ENCODE results near the gene ZCCHC14. TPM values are rescaled to one million over a fixed set of nuclear protein-coding genes. Genes with fewer than 3 reads are reported as not detected.

Gene ZCCHC14
- polyA plus RNA-seq, 2 of the 4 experiments (the other 2 are of a cell fraction) = 3.8 to 7.3 TPM

DNA sequence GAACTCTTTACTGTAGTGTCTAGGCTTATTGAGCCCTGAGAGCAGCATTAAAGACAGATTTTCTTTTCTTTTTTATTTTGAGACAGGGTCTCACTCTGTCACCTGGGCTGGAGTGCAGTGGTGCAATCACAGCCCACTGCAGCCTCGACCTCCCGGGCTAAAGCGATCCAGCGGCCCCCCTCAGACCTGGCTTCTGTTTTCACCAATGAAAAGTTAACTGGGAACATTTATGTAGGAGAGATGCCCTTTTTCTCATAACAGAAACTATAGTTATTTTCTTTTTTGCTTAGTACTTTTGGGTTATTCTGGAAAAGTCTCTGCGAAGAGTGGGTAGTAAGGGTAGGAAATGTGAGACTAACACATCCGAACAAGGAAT, 99.2 kb downstream of the ZCCHC14 start (continued):
- TF ChIP-seq BCL3 (IDR thresholded peaks at IDR 0.05) = no peak

DNA sequence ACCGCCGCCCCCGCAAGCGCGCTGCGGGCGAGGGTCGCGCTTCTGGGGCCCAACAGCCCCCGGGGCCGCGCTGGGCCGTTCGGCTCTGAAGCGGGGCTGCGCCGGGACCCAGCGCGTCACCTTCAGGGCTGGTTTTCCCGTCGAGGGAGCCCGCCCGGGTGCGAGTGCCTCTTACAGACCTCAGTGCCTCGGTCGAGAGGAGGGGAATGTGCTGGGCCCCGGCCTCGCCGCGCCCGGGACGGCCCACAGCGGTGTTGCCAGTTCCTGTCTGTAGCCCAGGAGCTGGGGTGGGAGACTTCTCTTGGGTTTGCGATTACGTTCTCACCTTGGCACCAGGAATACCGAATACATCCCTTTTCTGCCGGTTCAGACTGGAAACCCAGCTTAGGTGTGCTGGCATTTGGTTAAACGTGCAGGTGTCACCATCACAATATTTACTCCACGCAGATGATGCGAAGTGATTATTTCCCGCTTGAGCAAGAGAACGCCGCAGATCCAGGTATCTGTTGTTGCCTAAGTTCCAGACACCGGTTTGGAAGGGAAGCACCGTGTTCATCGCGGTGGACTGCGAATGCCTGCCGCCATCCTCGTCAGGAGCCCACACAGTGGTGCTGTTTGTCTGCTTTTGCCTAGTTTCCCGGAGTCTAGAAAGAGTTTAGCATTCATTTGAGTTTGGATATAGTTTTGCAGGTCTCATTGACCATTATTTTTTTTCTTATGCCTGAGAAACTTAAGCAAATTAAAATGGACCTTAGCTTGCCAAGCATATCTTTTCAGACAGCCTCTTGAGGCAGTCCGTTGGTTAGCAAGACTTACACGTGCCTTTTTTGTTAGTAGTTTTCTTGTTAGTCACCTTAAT, 99.8 kb downstream of the ZCCHC14 start:
- POLR2A ChIA-PET = interaction anchor here (0.9 to 2.7 kb wide), 2 partner anchors 9 to 243 kb away, joined by 3 to 20 read pairs; partner anchors contain the start of gene FBXO31
- Histone ChIP-seq H3K4me1 (peaks cover 42% of the 10 kb centered on the region), H3K4me2 (peak overlapping the region; percentile 94), H3K4me3 (peak overlapping the region; percentile 88), H3K27ac (peak overlapping the region; percentile 86 to 99), H3K9me3 (no peaks in the 10 kb centered on the region)
- peak in 1 of 2 experiments; percentile 14; a peak in 3 of 6 replicates for ATAC-seq
- WGBS (ENCODE audit: missing lambda C conversion rate) = 18% methylated on average over 33 of the region's 53 CpGs
- peak; percentile 41 to 46 for DNase-seq (ENCODE audit: low read depth in 1 of 2, low spot score in 1 of 2)
- CTCF ChIA-PET = interaction anchor here (1.2 to 4.7 kb wide), 5 partner anchors 18 to 244 kb away, joined by 3 to 33 read pairs (median 6); no protein-coding TSS in a partner anchor
- no peak for TF ChIP-seq CHD4 (IDR thresholded peaks at IDR 0.05; ENCODE audit: borderline replicate concordance)
- peak; percentile 22 to 43; a peak in 3 of 5 replicates for TF ChIP-seq RAD21 (conservative IDR thresholded peaks at IDR 0.05 in 1 of 2, IDR thresholded peaks at IDR 0.05 in 1 of 2)
- no peak for TF ChIP-seq GATA3 (IDR thresholded peaks at IDR 0.05; ENCODE audit: borderline replicate concordance)
- FAIRE-seq = no peak

DNA sequence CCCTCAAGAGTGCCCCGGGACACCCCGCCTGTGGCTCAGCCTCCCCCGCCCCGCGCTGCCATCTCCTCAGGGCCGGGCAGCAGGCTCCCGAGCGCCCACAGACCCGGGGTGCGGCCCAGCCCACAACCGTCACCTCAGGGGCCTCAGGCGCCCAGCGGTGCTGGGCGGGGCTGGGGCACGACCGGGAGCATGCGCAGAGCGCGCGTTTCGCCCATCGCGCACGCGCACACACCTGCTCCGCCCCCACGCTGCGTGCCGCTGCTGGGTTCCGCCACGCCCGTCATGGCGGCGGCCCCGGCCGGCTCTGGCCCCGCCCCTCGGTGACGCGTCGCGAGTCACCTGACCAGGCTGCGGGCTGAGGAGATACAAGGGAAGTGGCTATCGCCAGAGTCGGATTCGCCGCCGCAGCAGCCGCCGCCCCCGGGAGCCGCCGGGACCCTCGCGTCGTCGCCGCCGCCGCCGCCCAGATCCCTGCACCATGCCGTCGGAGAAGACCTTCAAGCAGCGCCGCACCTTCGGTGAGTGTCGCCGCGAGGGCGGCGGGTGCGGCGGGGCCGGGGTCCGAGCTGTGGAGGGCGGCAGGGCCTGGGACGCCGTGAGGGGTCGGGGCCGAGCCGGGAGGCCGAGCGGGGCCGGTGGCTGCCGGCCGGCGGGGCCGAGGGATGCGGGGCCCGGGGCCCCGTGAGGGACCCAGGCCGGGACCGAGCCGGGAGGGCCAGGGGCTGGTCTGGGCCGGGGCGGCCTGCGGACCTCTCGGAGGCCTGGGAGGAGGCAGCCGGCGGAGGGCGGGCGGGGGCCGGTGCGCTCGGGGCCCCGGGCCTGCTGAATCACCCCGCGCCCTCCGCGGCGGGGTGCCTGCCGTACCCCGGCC, 100.6 kb downstream of the ZCCHC14 start, which contains the start of gene MAP1LC3B:
MAP1LC3B (plus strand) TSS at position 387 of the 871 bp plus-strand sequence; CDS start at position 479, 92 bp downstream.
- Histone ChIP-seq H3K27ac (peak within 1 kb of the TSS; percentile 98 to 99), H3K9me3 (no peaks in the 10 kb centered on the region), H3K4me3 (peak within 1 kb of the TSS; percentile 88), H3K4me1 (peaks cover 50% of the 10 kb centered on the region), H3K4me2 (peak within 1 kb of the TSS; percentile 94)
- ChIA-PET POLR2A (interaction anchor here (0.9 to 2.7 kb wide), 2 partner anchors 8 to 244 kb away, joined by 3 to 20 read pairs; partner anchors contain the start of gene FBXO31), CTCF (interaction anchor here (1.3 to 4.7 kb wide), 2 partner anchors 243 to 245 kb away, joined by 4 to 33 read pairs; no protein-coding TSS in a partner anchor)
- ATAC-seq (peak; percentile 62 to 80), FAIRE-seq (no peak), DNase-seq (ENCODE audit: low read depth in 1 of 2, low spot score in 1 of 2) (peak; percentile 95 to 97)
- TF ChIP-seq TP53 (CRISPR knock-in tag; IDR thresholded peaks at IDR 0.05) = peak; percentile 31; the same call in 1 of the 2 replicates
- no peak for TF ChIP-seq CBX8 (IDR thresholded peaks at IDR 0.05)
- no peak for TF ChIP-seq CHD4 (IDR thresholded peaks at IDR 0.05; ENCODE audit: borderline replicate concordance)
- TF ChIP-seq ESRRA (IDR thresholded peaks at IDR 0.05; ENCODE audit: borderline replicate concordance, low read length) = no peak
- TF ChIP-seq SMC3 (IDR thresholded peaks at IDR 0.05) = 0 out of 3 replicates have a peak, but pooled peaks have one; percentile 3
- TF ChIP-seq EHF (CRISPR knock-in tag; IDR thresholded peaks at IDR 0.05) = peak; percentile 22; the same call in 1 of the 2 replicates
- TF ChIP-seq USF2 (IDR thresholded peaks at IDR 0.05) = peak; percentile 81
- peak; percentile 20; the same call in 1 of the 2 replicates for TF ChIP-seq BHLHE40 (IDR thresholded peaks at IDR 0.05; ENCODE audit: low read depth, low read length)
- peak; percentile 27; the same call in 1 of the 2 replicates for TF ChIP-seq REST (IDR thresholded peaks at IDR 0.05)
- TF ChIP-seq JUN (IDR thresholded peaks at IDR 0.05) = peak; percentile 76 to 93; a peak in 4 of 5 replicates
- peak; percentile 89 for TF ChIP-seq BCL3 (IDR thresholded peaks at IDR 0.05)
- TF ChIP-seq, protein P1, sequence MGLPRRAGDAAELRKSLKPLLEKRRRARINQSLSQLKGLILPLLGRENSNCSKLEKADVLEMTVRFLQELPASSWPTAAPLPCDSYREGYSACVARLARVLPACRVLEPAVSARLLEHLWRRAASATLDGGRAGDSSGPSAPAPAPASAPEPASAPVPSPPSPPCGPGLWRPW (IDR thresholded peaks at IDR 0.05) = no peak
- TF ChIP-seq RFX5 (IDR thresholded peaks at IDR 0.05) = no peak
- peak; percentile 78; the same call in 1 of the 2 replicates for TF ChIP-seq PHF8 (IDR thresholded peaks at IDR 0.05; ENCODE audit: borderline replicate concordance, low read depth)
- no peak for TF ChIP-seq RNF2 (IDR thresholded peaks at IDR 0.05; ENCODE audit: borderline replicate concordance, low read depth)
- no peak for TF ChIP-seq FOSL2 (IDR thresholded peaks at IDR 0.05)
- peak; percentile 65; the same call in 1 of the 2 replicates for TF ChIP-seq FOSL2 (CRISPR knock-in tag; IDR thresholded peaks at IDR 0.05)
- TF ChIP-seq POLR2A (IDR thresholded peaks at IDR 0.05; ENCODE audit: low read length) = peak; percentile 79
- TF ChIP-seq, protein P2, sequence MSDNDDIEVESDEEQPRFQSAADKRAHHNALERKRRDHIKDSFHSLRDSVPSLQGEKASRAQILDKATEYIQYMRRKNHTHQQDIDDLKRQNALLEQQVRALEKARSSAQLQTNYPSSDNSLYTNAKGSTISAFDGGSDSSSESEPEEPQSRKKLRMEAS (IDR thresholded peaks at IDR 0.05) = peak; percentile 68; the same call in 1 of the 2 replicates
- TF ChIP-seq EP300 (IDR thresholded peaks at IDR 0.05) = 0 out of 5 replicates have a peak, but pooled peaks of 1 of the 2 experiments have one; percentile 10
- peak; percentile 51; the same call in 1 of the 2 replicates for TF ChIP-seq MAZ (IDR thresholded peaks at IDR 0.05; ENCODE audit: borderline replicate concordance, low read depth, low read length)
- 0% methylated on average over 5 of the region's 113 CpGs for WGBS (ENCODE audit: missing lambda C conversion rate)

Measured in A549 (cell line).